ENCODE results near the gene FAM13B.

The FAM13B gene

DNA sequence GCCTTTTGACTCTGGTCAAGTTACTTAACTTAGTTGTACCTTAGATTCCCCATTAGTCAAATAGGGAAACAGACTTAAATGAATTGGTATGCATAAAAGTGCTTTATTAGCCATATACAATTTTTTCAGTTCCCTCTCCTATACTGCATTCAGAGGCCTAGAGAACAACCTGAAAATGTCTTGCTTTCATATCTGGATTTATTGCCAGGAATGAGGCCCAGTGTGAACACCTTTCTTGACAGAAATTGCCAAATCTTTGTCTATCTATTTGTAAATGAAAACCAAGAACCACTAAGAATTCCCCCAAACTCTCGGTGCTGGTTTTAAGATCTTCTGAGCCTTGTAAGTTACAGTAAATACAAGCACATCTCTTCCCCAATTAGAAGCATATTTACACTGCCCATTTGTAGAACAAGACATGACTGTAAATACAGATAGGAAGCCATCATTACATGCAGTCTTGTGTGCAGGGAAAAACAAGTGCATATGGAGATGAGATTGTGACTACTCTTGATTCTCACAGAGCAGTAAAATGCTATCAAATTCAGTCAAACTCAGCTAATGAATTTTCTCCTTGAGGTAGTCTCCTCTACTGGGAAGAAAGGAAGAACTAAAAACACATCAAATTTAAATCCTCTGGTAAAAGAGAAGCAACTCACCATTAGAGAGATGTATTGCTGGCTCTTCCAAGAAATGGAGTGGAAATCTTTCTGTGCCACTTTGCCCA lies 5.2 kb upstream of the FAM13B start:
- no peaks in the 10 kb centered on the region for H3K36me3 ChIP-seq (ENCODE audit: control insufficient read depth in 1 of 2, insufficient read depth in 2 of 2, low read depth in 1 of 2, low read length in 2 of 2)
- no peak overlapping the region for H2AFZ ChIP-seq (ENCODE audit: low read depth, low read length)
- H3K4me2 ChIP-seq (ENCODE audit: low read length, poor library complexity, severe bottlenecking): no peak overlapping the region
- H4K91ac ChIP-seq (ENCODE audit: low read length): no peak overlapping the region
- H2BK12ac ChIP-seq (ENCODE audit: low read length in 2 of 2): no peak overlapping the region
- H2BK5ac ChIP-seq (ENCODE audit: low read depth, low read length, poor library complexity, severe bottlenecking): no peak overlapping the region
- no peak overlapping the region for H3K27ac ChIP-seq (ENCODE audit: low read length, poor library complexity, severe bottlenecking)
- no peaks in the 10 kb centered on the region for H3K79me1 ChIP-seq (replicated peaks; ENCODE audit: low read length, poor library complexity, severe bottlenecking)
- H3K18ac ChIP-seq (ENCODE audit: low read depth in 1 of 2, low read length in 2 of 2): no peak overlapping the region
- no peak overlapping the region for H3K23ac ChIP-seq (ENCODE audit: low read length in 2 of 2)
- H3K14ac ChIP-seq (ENCODE audit: low read length in 2 of 2): no peak overlapping the region
- H3K27me3 ChIP-seq (ENCODE audit: control insufficient read depth in 1 of 2, insufficient read depth in 1 of 2, low read length in 2 of 2): no peaks in the 10 kb centered on the region
- no peak overlapping the region for H2BK120ac ChIP-seq (ENCODE audit: low read depth, low read length)
- no peak overlapping the region for H3K4me3 ChIP-seq (ENCODE audit: insufficient read depth in 1 of 2, low read depth in 1 of 2, low read length in 2 of 2)
- H3K9me3 ChIP-seq (ENCODE audit: control insufficient read depth, low read length): no peaks in the 10 kb centered on the region
- H2AK5ac ChIP-seq (ENCODE audit: low read length, severe bottlenecking): no peak overlapping the region
- no peak overlapping the region for H3K9ac ChIP-seq (ENCODE audit: low read length)
- H3K4ac ChIP-seq (ENCODE audit: low read depth in 1 of 2, low read length in 2 of 2): no peak overlapping the region
- no peak for DNase-seq
- no peak overlapping the region for H2BK15ac ChIP-seq (ENCODE audit: low read depth, poor library complexity, severe bottlenecking)
- 95% methylated on average over 1 of the region's 1 CpG for WGBS
- no peak overlapping the region for H4K8ac ChIP-seq (ENCODE audit: low read length)
- peaks cover 3% of the 10 kb centered on the region for H3K4me1 ChIP-seq (ENCODE audit: control insufficient read depth, insufficient read depth, low read depth, low read length)

DNA sequence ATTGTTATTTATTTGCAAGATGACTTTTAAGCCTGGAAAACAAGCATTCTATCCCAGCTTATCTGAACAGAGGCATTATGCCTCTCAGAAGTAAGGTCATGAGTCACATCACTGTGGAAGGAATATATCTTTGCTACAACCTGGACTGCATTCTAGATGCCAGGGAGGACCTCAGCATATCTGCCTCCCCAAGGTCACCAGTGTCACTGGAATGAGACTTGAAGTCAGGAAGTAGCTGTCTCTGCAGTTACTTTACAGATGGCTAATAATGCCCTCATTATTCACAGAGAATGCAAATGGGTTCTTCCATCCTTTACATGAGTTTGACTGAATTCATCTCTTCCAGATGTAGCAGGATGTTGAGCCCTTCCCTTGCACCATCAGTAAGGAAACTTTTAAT lies 4.4 kb upstream of the FAM13B start:
- no peak overlapping the region for H3K23ac ChIP-seq (ENCODE audit: low read length in 2 of 2)
- no peaks in the 10 kb centered on the region for H3K9me3 ChIP-seq (ENCODE audit: control insufficient read depth, low read length)
- H2BK5ac ChIP-seq (ENCODE audit: low read depth, low read length, poor library complexity, severe bottlenecking): no peak overlapping the region
- no peaks in the 10 kb centered on the region for H3K36me3 ChIP-seq (ENCODE audit: control insufficient read depth in 1 of 2, insufficient read depth in 2 of 2, low read depth in 1 of 2, low read length in 2 of 2)
- no peaks in the 10 kb centered on the region for H3K27me3 ChIP-seq (ENCODE audit: control insufficient read depth in 1 of 2, insufficient read depth in 1 of 2, low read length in 2 of 2)
- DNase-seq: no peak
- no peak overlapping the region for H2AK5ac ChIP-seq (ENCODE audit: low read length, severe bottlenecking)
- H3K14ac ChIP-seq (ENCODE audit: low read length in 2 of 2): no peak overlapping the region
- no peak overlapping the region for H3K27ac ChIP-seq (ENCODE audit: low read length, poor library complexity, severe bottlenecking)
- H2AFZ ChIP-seq (ENCODE audit: low read depth, low read length): no peak overlapping the region
- no peak overlapping the region for H2BK12ac ChIP-seq (ENCODE audit: low read length in 2 of 2)
- H2BK120ac ChIP-seq (ENCODE audit: low read depth, low read length): no peak overlapping the region
- H3K4me2 ChIP-seq (ENCODE audit: low read length, poor library complexity, severe bottlenecking): no peak overlapping the region
- peaks cover 3% of the 10 kb centered on the region for H3K4me1 ChIP-seq (ENCODE audit: control insufficient read depth, insufficient read depth, low read depth, low read length)
- no peak overlapping the region for H3K4me3 ChIP-seq (ENCODE audit: insufficient read depth in 1 of 2, low read depth in 1 of 2, low read length in 2 of 2)
- H2BK15ac ChIP-seq (ENCODE audit: low read depth, poor library complexity, severe bottlenecking): no peak overlapping the region
- H3K18ac ChIP-seq (ENCODE audit: low read depth in 1 of 2, low read length in 2 of 2): no peak overlapping the region
- H3K4ac ChIP-seq (ENCODE audit: low read depth in 1 of 2, low read length in 2 of 2): no peak overlapping the region
- H3K79me1 ChIP-seq (replicated peaks; ENCODE audit: low read length, poor library complexity, severe bottlenecking): no peaks in the 10 kb centered on the region
- no peak overlapping the region for H4K8ac ChIP-seq (ENCODE audit: low read length)
- no peak overlapping the region for H4K91ac ChIP-seq (ENCODE audit: low read length)
- H3K9ac ChIP-seq (ENCODE audit: low read length): no peak overlapping the region

DNA sequence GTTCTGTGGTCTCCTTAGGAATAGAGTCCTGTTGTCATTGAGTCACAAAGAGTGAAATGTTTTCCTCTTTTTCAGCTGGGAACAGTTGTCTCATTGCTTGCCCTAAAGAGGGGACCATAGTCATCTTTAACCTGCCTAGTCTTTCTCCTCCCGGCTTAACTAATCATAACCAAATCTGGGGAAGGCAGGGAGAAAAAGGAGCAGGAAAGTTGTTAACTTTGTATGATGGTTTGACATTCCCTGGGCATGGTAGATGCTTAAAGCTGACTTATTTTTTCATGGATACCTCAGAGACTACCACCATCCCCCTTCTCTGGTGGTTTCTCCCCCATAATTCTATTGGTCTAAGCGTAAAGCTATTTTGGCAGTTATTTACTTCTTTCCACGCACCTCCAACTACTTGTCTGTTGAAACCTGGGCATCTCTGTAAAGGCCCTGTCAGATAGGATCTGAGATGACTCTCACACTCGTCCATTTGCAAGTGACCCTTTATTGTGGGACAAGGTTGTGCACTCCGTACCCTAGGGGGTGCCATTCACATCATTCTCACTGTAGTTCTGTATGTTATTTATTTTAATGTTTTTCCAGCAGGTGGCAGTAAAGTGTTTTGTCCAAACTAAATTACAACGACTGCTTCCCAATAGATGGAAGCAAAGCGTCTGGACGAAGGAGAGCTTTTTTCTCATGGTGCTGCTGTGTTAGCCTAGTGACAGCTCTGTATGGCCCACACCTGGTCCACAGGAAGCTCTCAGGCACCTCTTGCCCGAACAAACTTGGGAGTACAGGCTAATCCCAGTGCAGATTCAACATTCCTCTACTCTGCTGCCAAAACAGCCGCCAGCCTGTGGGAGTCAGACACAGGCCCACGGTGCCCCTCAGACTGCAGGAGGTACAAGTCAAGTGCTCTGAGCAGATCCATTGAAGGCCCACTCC lies 3.0 kb upstream of the FAM13B start:
- 38% methylated on average over 9 of the region's 11 CpGs for WGBS
- Histone ChIP-seq H2AK5ac (ENCODE audit: low read length, severe bottlenecking) (peak overlapping the region; percentile 45), H2BK15ac (ENCODE audit: low read depth, poor library complexity, severe bottlenecking) (no peak overlapping the region), H3K4me2 (ENCODE audit: low read length, poor library complexity, severe bottlenecking) (no peak overlapping the region), H3K18ac (ENCODE audit: low read depth in 1 of 2, low read length in 2 of 2) (no peak overlapping the region), H2BK5ac (ENCODE audit: low read depth, low read length, poor library complexity, severe bottlenecking) (no peak overlapping the region), H3K27me3 (ENCODE audit: control insufficient read depth in 1 of 2, insufficient read depth in 1 of 2, low read length in 2 of 2) (no peaks in the 10 kb centered on the region), H3K4me1 (ENCODE audit: control insufficient read depth, insufficient read depth, low read depth, low read length) (peaks cover 4% of the 10 kb centered on the region), H2AFZ (ENCODE audit: low read depth, low read length) (peak overlapping the region; percentile 21), H4K91ac (ENCODE audit: low read length) (peak overlapping the region; percentile 1), H3K14ac (ENCODE audit: low read length in 2 of 2) (no peak overlapping the region), H3K9me3 (ENCODE audit: control insufficient read depth, low read length) (no peaks in the 10 kb centered on the region), H2BK120ac (ENCODE audit: low read depth, low read length) (no peak overlapping the region), H3K4me3 (ENCODE audit: insufficient read depth in 1 of 2, low read depth in 1 of 2, low read length in 2 of 2) (no peak overlapping the region), H3K27ac (ENCODE audit: low read length, poor library complexity, severe bottlenecking) (no peak overlapping the region), H2BK12ac (ENCODE audit: low read length in 2 of 2) (no peak overlapping the region), H3K4ac (ENCODE audit: low read depth in 1 of 2, low read length in 2 of 2) (no peak overlapping the region), H3K9ac (ENCODE audit: low read length) (peak overlapping the region; percentile 5), H3K79me1 (replicated peaks; ENCODE audit: low read length, poor library complexity, severe bottlenecking) (no peaks in the 10 kb centered on the region), H3K36me3 (ENCODE audit: control insufficient read depth in 1 of 2, insufficient read depth in 2 of 2, low read depth in 1 of 2, low read length in 2 of 2) (no peaks in the 10 kb centered on the region), H3K23ac (ENCODE audit: low read length in 2 of 2) (no peak overlapping the region), H4K8ac (ENCODE audit: low read length) (peak overlapping the region; percentile 82)
- DNase-seq: peak; percentile 92

DNA sequence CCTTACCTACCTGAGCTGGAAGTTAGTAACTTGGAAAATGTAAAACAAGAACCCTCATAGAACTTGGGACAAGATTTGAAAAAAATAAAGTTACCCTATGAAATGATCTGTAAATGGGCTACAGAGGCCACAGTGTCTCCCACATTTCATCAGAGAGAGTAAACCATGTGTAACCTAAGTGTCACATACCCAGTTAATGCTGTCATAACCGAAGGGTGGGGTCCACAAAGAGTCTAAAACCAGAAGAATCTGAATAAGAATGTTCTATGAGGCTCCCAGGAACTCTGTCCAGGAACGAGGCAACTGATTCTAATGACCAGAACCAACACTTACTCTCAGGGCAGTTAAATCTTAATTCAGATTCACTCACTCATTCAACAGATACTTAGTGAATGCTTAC lies 1.0 kb upstream of the FAM13B start:
- Histone ChIP-seq H4K91ac (ENCODE audit: low read length) (no peak overlapping the region), H2BK12ac (ENCODE audit: low read length in 2 of 2) (no peak overlapping the region), H3K23ac (ENCODE audit: low read length in 2 of 2) (no peak overlapping the region), H3K9ac (ENCODE audit: low read length) (peak overlapping the region; percentile 95), H2BK120ac (ENCODE audit: low read depth, low read length) (no peak overlapping the region), H3K4ac (ENCODE audit: low read depth in 1 of 2, low read length in 2 of 2) (no peak overlapping the region), H4K8ac (ENCODE audit: low read length) (no peak overlapping the region), H3K79me1 (replicated peaks; ENCODE audit: low read length, poor library complexity, severe bottlenecking) (no peaks in the 10 kb centered on the region), H3K4me1 (ENCODE audit: control insufficient read depth, insufficient read depth, low read depth, low read length) (peaks cover 10% of the 10 kb centered on the region), H3K27ac (ENCODE audit: low read length, poor library complexity, severe bottlenecking) (no peak overlapping the region), H2BK5ac (ENCODE audit: low read depth, low read length, poor library complexity, severe bottlenecking) (no peak overlapping the region), H2AK5ac (ENCODE audit: low read length, severe bottlenecking) (no peak overlapping the region), H3K27me3 (ENCODE audit: control insufficient read depth in 1 of 2, insufficient read depth in 1 of 2, low read length in 2 of 2) (no peaks in the 10 kb centered on the region), H3K4me3 (ENCODE audit: insufficient read depth in 1 of 2, low read depth in 1 of 2, low read length in 2 of 2) (peak overlapping the region in 1 of 2 experiments; percentile 92), H3K14ac (ENCODE audit: low read length in 2 of 2) (no peak overlapping the region), H3K36me3 (ENCODE audit: control insufficient read depth in 1 of 2, insufficient read depth in 2 of 2, low read depth in 1 of 2, low read length in 2 of 2) (no peaks in the 10 kb centered on the region), H3K18ac (ENCODE audit: low read depth in 1 of 2, low read length in 2 of 2) (no peak overlapping the region), H2BK15ac (ENCODE audit: low read depth, poor library complexity, severe bottlenecking) (no peak overlapping the region), H3K4me2 (ENCODE audit: low read length, poor library complexity, severe bottlenecking) (peak overlapping the region; percentile 55), H2AFZ (ENCODE audit: low read depth, low read length) (no peak overlapping the region), H3K9me3 (ENCODE audit: control insufficient read depth, low read length) (no peaks in the 10 kb centered on the region)
- 44% methylated on average over 2 of the region's 2 CpGs for WGBS
- DNase-seq: peak; percentile 77
